ENCODE measurements around the gene RGL4.

Gene RGL4

DNA sequence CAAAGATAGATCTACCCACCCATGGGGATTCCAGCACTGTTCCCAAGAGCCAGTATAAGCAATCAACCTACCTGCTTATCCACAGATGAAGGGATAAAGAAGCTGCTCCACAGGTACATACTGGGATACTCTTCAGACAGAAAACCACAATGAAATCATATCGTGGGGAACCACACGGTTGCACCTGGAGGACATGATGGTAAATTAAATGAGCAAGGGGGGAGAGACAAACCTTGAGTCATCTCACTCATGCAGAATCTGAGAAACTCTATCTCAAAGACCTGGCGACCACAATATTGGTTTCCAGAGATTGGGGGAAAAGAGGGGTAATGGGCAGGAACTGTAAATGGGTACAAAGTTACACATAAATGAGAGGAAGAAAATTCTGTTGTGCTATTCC, 14.5 kb downstream of the RGL4 start:
- DNase-seq (ENCODE audit: low spot score), result no peak
- TF ChIP-seq, protein P1, sequence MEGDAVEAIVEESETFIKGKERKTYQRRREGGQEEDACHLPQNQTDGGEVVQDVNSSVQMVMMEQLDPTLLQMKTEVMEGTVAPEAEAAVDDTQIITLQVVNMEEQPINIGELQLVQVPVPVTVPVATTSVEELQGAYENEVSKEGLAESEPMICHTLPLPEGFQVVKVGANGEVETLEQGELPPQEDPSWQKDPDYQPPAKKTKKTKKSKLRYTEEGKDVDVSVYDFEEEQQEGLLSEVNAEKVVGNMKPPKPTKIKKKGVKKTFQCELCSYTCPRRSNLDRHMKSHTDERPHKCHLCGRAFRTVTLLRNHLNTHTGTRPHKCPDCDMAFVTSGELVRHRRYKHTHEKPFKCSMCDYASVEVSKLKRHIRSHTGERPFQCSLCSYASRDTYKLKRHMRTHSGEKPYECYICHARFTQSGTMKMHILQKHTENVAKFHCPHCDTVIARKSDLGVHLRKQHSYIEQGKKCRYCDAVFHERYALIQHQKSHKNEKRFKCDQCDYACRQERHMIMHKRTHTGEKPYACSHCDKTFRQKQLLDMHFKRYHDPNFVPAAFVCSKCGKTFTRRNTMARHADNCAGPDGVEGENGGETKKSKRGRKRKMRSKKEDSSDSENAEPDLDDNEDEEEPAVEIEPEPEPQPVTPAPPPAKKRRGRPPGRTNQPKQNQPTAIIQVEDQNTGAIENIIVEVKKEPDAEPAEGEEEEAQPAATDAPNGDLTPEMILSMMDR (IDR thresholded peaks at IDR 0.05; ENCODE audit: extremely low read depth, missing control alignments), result no peak

DNA sequence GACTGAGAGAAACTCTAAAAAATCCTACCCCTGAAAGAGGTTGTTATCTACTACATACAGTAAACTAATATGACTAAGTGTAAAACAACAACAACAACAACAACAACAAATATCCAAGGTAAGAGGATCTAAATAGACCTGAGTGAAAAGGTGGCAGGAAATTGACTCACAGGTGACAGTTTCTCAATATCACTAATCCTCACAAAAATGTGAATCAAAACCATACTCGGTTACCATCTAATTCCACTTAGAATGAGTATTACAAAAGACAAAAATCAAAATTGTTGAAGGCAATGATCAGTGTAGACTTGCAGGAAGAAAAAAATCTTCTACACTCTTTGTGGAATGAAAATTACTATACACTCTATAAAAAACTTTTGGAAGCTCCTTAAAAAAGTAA, 17.5 kb downstream of the RGL4 start:
- DNase-seq (ENCODE audit: low spot score), result no peak
- TF ChIP-seq, protein P1 (IDR thresholded peaks at IDR 0.05; ENCODE audit: extremely low read depth, missing control alignments), result no peak

DNA sequence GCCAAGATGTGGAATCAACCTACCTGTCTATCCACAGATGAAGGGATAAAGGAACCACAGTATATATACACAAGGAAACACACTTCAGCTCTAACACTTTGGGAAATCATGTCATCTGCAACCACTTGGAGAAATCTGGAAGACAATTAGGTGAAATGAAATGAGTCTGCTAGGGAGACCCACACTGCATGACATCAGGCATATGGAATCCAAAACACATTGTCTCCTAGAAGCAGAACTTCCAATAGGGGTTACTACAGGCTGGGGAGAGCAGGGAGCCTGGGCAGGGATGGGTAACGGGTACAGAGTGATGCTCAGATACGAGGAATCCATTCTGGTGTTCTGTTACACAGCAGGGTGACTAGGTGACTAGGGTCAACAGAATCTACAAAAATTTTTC, 18.3 kb downstream of the RGL4 start:
- no peak for DNase-seq (ENCODE audit: low spot score)
- TF ChIP-seq, protein P1 (IDR thresholded peaks at IDR 0.05; ENCODE audit: extremely low read depth, missing control alignments), result no peak

DNA sequence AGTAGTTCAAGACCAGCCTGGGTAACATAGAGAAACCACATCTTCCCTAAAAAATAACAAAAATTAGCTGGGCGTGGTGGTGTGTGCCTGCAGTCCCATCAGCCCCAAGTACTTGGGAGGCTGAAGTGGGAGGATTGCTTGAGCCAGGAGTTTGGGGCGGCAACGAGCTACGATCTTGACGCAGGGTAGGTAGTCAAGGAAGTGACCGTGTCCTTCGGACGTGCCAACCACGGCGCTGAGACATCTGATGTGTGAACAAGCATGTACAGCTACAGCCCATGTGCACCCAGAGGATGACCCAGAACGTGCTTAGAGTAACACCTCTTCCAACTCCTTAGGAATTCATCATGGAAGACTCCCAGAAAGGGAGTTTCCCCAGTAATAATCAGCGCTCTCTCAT, 21.4 kb downstream of the RGL4 start:
- no peak for DNase-seq (ENCODE audit: low spot score)
- TF ChIP-seq, protein P1 (IDR thresholded peaks at IDR 0.05; ENCODE audit: extremely low read depth, missing control alignments), result no peak

DNA sequence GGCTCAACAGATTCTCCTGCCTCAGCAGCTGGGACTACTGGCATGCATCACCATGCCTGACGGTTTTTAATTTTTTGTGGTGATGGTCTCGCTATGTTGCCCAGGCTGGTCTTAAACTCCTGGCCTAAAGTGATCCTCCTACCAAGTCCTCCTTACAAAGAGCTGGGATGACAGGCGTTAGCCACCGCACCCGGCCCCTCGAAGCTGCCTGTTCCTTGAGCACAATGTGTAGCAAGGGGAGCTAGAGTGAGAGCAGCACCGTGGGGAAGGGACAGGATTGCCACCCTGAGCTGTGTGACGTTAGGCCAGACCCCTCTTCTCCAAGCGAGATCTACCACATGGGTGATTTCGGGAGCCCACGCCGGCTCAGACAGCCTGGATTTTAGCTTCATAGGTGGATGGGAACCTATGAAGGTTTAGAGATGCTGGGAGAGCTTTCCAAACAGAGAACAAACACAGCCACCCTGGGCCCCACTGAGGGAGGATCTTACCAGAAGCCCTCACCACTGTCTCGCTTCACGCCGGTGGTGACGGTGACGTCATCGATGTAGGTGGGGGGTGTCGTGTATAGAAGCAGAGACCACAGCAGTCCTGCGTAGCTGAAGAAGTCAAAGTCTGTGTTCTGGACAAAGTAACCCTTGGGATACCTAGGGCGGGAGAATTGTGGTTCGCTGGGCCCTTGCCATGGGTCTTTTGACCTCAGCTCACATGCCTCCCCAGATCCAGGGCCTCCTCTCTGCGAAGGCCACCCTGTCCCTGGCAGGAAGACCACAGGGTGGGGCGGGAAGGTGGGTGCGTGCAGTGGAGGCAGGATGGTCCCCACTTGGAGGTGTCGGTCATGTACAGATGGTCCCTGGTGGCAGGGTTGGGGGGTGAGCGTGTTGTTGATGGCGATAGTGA, 23.1 kb downstream of the RGL4 start:
- no peak for DNase-seq (ENCODE audit: low spot score)
- TF ChIP-seq, protein P1 (IDR thresholded peaks at IDR 0.05; ENCODE audit: extremely low read depth, missing control alignments), result no peak

DNA sequence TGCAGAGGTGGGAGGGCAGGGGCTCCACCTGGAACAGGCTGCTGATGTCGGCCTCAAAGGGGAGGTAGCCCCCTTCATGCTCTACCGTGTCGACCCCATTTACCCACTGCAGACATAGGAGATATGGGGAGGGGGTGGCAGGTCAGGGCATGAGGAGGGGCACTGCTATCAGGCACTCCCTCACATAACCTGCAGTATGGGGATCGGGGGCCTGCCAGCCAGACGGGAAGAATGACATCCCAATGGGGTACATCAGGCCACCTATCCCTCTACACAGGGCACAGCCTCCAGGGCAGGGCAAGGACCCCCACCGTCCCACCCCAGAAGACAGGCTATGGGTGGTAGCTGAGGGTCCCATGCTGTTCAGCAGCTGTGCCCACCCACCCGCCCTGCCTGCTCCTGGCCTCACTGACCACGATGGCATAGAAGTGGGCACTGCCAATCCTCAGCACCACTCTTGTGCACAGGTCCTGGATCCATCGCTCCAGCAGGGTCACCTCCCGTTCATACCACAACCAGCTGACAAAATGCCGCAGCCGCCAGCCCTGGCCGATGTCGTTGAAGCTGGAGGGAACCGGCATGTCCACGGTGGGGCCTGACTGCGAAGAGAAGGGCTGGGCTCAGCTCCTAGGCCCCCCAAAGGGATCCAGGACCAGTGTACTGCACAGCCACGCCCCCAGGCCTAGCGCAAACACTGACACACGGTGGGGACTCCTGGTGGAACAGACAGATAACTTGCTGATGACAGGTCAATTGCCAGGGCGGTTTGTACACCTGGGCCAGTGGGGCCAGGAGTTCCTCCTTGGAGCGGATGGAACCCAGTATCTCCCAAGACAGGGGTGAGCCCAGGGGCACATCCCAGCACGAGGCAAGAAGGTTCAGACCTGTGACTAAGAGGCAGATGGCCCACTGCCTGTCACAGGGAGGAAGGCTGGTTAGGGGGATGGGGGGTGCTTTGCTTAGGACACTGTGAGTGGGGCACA, 24.1 kb downstream of the RGL4 start:
- TF ChIP-seq, protein P1 (IDR thresholded peaks at IDR 0.05; ENCODE audit: extremely low read depth, missing control alignments), result no peak
- DNase-seq (ENCODE audit: low spot score), result no peak
